BJ (cell line): ENCODE results near the gene KDM4C. TPM values are rescaled to one million over a fixed set of nuclear protein-coding genes. Genes with fewer than 3 reads are reported as not detected.

Experiments
- CTCF ChIA-PET: fragments of 350-600 bp; formaldehyde crosslinking; extraction: SDS; loops from one replicate; lab custom pipeline; 2021; ENCODE audit warnings: antibody characterized with exemption, inconsistent platforms; lab: Yijun Ruan, JAX
- POLR2A ChIA-PET: fragments of 300-600 bp; sonication (Branson Sonifier 250); formaldehyde crosslinking; extraction: SDS; loops from one replicate; lab custom pipeline; 2021; ENCODE audit warnings: antibody characterized with exemption; lab: Charles Lee
- DNase-seq: peaks from one replicate; pipeline ENCODE4 v3.0.0-alpha.2; 2011; ENCODE audit warnings: low read depth
- H3K27me3 ChIP-seq: 2 replicates; pipeline ENCODE4 v1.6.0; 2011; ENCODE audit warnings: low read length; ENCODE audit not compliant: control insufficient read depth, insufficient read depth
- H3K36me3 ChIP-seq: 2 replicates; pipeline ENCODE4 v1.5.1; 2011; ENCODE audit warnings: low read length; ENCODE audit not compliant: control insufficient read depth, insufficient read depth
- H3K4me3 ChIP-seq: 2 replicates; pipeline ENCODE4 v1.5.1; 2011; ENCODE audit warnings: low read depth, mild to moderate bottlenecking, control low read depth, low read length
- CTCF ChIP-seq: IDR thresholded peaks from 2 replicates; pipeline ENCODE4 v1.5.1; 2011; ENCODE audit warnings: low read depth, mild to moderate bottlenecking, control low read depth, inconsistent platforms, low read length, moderate library complexity; ENCODE audit not compliant: insufficient read depth
- polyA plus RNA-seq: library from polyadenylated mRNA; depleted of rRNA; stranded (reverse); fragments of >200 nt; gene quantifications from 2 replicates; pipeline ENCODE4 v1.2.3, GENCODE V29; 2011

KDM4C gene
- polyA plus RNA-seq, 1 experiment = 11.3 TPM

DNA sequence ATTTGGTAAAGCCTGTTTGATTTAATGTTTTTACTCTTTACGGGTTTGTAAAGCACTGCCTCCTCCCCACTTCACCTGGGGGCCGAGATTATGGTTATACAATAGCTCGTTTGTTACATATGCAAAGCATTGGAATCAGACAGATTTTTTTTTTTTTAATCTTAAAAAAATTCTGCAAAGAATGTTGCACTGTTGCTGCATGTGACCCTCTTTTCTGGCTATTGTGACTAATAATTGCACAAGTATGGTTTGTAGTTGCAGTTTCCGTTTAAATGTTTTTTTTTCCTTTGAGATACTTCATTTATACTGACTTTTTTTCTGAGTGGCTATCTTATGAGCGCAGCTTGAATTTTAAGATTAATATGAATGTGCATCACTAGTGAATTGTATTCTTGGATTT lies 165.3 kb downstream of the KDM4C start:
- DNase-seq = no peak
- POLR2A ChIA-PET = no interaction called here
- CTCF ChIA-PET = interaction anchor here (0.6 to 0.7 kb wide), 2 partner anchors 31 to 63 kb away, joined by 3 to 4 read pairs; no protein-coding TSS in a partner anchor
- Histone ChIP-seq H3K36me3 (no peaks in the 10 kb centered on the region), H3K27me3 (no peaks in the 10 kb centered on the region), H3K4me3 (no peak overlapping the region)
- TF ChIP-seq CTCF = no peak

DNA sequence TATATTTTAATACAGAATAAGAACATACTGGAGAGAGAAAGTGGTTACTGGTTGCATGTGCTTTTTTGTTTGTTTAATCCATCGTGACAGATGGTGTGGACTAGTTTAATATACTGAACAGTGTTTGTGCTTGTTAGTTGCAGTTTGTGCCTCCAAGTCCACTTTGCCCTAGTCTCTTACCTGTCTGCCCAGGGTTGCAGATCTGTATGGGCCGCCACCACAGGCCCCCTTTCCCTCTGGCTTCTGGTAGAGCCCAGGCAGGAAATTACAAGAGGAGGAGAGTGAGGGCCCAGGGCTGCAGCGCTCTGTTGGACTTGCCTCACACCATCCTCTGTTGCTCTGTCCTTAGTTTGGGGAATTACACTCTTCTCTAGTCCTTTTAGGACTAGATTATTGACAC lies 166.4 kb downstream of the KDM4C start:
- Histone ChIP-seq H3K4me3 (no peak overlapping the region), H3K27me3 (no peaks in the 10 kb centered on the region), H3K36me3 (no peaks in the 10 kb centered on the region)
- ChIA-PET CTCF (no interaction called here), POLR2A (no interaction called here)
- no peak for TF ChIP-seq CTCF
- DNase-seq = no peak

DNA sequence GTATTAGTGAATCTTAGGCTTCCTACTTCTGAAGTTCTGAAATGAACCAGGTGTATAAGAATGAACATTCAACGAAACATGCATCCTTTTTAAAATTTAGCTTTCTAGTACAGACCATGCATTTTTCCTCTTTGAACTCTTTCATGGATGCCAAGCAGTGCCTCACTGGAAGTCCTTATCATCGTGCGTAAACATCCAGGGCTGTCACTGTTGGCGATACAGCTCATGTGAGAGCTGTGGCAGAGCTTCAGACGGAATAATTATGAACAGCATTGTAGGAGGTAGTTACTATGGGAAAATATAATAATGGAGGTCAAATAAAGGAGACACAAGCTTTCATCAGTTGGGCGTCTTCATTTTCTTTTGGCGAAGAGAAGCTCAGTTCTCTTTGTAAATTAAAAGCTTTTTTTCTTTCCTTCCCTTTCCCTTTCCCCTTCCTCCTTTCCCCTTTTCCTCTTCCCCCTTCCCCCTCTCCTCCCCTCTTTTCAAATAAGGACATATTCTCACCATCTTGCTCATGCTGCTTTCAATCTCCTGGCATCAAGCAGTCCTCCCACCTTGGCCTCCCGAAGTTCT lies 167.3 kb downstream of the KDM4C start:
- no peak for TF ChIP-seq CTCF
- H3K36me3 ChIP-seq = no peaks in the 10 kb centered on the region
- H3K27me3 ChIP-seq = no peaks in the 10 kb centered on the region
- ChIA-PET CTCF (no interaction called here), POLR2A (no interaction called here)
- no peak for DNase-seq
- no peak overlapping the region for H3K4me3 ChIP-seq

- DNase-seq = no peak
- CTCF ChIA-PET = interaction anchor here (0.8 to 1.2 kb wide), 2 partner anchors 17 to 260 kb away, joined by 3 to 4 read pairs; no protein-coding TSS in a partner anchor
- Histone ChIP-seq H3K36me3 (no peaks in the 10 kb centered on the region), H3K27me3 (no peaks in the 10 kb centered on the region), H3K4me3 (no peak overlapping the region)
- TF ChIP-seq CTCF = no peak
- POLR2A ChIA-PET = no interaction called here
Measured at GRCh38 chr9:6925836-6926235, 168.1 kb downstream of the KDM4C start.

GRCh38 chr9:6926436-6926835 lies 168.7 kb downstream of the KDM4C start:
- POLR2A ChIA-PET = no interaction called here
- DNase-seq = no peak
- no peaks in the 10 kb centered on the region for H3K36me3 ChIP-seq
- no peak overlapping the region for H3K4me3 ChIP-seq
- H3K27me3 ChIP-seq = no peaks in the 10 kb centered on the region
- CTCF ChIA-PET = interaction anchor here (0.8 to 1.2 kb wide), 2 partner anchors 18 to 259 kb away, joined by 3 to 4 read pairs; no protein-coding TSS in a partner anchor
- no peak for TF ChIP-seq CTCF
